GM20000 (cell line): ENCODE measurements around the gene SLC46A2.

Experiments used
- DNase-seq: peaks from one replicate; pipeline ENCODE4 v3.0.0; 2012; ENCODE audit warnings: low spot score
- TF ChIP-seq, protein P1 (sequence below): IDR thresholded peaks from 2 replicates; pipeline ENCODE4 v1.5.1; 2012; ENCODE audit warnings: mild to moderate bottlenecking, control low read depth; ENCODE audit errors: extremely low read depth, missing control alignments

SLC46A2 gene

DNA sequence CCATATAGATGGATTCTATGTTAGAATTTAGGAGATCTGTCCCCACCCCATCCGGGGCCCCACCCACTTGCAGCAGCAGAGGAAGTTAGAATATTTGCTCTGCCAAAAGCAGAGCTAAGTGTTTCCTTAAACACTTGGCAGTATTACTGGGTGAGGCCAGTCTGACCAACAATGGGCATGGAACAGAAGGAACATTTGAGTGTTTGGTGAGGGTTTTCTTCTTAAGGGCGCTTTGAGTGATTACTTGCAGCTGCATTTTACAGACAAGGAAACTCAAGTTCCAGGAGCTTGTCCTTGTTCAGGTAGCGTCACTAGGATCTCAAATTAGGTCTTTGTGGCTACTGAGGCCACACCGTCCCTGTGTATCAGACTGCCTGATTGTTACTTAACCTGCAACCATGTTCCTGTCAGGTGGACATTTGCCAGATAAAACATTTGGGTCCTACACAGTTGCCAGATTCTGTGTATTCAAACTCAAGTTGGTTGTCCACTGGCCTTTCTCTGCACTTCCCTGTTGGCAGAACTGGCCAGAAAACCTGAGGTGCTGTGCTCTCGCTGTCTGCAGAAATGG is 59.3 kb downstream of the SLC46A2 start:
- DNase-seq: no peak
- TF ChIP-seq, protein P1, sequence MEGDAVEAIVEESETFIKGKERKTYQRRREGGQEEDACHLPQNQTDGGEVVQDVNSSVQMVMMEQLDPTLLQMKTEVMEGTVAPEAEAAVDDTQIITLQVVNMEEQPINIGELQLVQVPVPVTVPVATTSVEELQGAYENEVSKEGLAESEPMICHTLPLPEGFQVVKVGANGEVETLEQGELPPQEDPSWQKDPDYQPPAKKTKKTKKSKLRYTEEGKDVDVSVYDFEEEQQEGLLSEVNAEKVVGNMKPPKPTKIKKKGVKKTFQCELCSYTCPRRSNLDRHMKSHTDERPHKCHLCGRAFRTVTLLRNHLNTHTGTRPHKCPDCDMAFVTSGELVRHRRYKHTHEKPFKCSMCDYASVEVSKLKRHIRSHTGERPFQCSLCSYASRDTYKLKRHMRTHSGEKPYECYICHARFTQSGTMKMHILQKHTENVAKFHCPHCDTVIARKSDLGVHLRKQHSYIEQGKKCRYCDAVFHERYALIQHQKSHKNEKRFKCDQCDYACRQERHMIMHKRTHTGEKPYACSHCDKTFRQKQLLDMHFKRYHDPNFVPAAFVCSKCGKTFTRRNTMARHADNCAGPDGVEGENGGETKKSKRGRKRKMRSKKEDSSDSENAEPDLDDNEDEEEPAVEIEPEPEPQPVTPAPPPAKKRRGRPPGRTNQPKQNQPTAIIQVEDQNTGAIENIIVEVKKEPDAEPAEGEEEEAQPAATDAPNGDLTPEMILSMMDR: no peak
